GM19468 (cell line): ENCODE results near the gene GNAT1.
"Not testable (repeated sequence)": the region's sequence is repeated elsewhere in the genome, so short reads cannot be mapped to it uniquely, and the experiment has no call there.

Experiments
- ATAC-seq: cut with Tn5 transposase; IDR thresholded peaks from one replicate; pipeline ENCODE4 v1.9.1; 2021; ENCODE audit warnings: mild to moderate bottlenecking, moderate library complexity, moderate number of reproducible peaks; ENCODE audit not compliant: unreplicated experiment; ENCODE audit errors: extremely low read depth

GNAT1 gene

GRCh38 chr3:50217681-50218080 is 26.3 kb downstream of the GNAT1 start:
- ATAC-seq = no peak

DNA sequence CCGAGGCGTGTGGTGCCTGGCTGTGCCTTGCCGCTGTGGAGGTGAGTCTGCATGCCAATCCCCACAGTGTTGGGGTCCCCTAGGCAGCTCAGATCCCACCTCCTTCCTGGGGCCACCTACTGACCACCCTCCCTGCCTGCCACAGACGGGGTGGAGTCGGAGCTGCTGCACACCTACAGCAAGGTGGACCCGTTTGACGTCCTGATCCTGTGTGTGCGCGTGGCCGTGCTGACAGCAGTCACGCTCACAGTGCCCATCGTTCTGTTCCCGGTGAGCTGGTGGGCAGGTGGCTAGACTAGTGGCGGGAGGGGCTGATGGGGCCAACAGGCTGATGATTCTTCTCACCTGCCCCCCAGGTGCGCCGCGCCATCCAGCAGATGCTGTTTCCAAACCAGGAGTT is 27.0 kb downstream of the GNAT1 start:
- no peak for ATAC-seq

DNA sequence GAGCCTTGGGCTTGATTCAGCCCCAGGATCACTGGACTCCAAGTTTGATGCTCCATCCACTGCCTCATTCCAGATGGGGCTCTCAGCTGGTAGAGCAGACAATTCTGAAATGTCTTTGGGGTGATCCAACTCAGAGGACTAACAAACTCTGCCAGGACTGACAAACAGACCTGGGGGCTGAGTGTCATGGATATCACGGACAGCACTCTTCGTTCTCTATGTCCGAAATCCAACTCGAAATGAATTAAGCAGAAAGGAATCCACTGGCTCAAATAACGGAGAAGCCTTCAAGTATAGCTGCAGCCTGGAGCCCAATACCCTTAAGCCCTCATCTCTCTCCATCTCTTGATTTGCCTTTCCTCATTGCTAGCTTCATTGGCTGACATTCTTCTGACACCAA is 27.9 kb downstream of the GNAT1 start:
- ATAC-seq = no peak

- no peak for ATAC-seq
Observed at GRCh38 chr3:50220109-50220508, 28.7 kb downstream of the GNAT1 start.

DNA sequence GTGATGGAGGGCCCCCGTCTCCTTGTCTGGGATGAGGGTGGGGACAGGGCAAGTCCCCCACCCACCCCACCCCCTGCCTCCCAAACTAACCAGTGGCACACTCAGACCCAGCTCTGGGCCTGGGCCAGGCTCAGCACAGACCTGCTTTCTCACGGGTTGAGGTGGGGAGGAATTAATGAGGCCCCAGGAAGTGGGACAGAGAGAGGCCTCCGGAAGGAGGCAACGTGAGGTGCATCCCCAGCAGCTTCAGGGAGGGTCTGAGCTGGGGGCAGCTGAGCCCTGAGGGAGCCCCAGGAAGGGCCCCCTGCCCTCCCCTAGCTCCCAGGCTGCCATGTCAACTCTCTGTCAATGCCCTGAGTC is 29.6 kb downstream of the GNAT1 start:
- ATAC-seq = no peak

DNA sequence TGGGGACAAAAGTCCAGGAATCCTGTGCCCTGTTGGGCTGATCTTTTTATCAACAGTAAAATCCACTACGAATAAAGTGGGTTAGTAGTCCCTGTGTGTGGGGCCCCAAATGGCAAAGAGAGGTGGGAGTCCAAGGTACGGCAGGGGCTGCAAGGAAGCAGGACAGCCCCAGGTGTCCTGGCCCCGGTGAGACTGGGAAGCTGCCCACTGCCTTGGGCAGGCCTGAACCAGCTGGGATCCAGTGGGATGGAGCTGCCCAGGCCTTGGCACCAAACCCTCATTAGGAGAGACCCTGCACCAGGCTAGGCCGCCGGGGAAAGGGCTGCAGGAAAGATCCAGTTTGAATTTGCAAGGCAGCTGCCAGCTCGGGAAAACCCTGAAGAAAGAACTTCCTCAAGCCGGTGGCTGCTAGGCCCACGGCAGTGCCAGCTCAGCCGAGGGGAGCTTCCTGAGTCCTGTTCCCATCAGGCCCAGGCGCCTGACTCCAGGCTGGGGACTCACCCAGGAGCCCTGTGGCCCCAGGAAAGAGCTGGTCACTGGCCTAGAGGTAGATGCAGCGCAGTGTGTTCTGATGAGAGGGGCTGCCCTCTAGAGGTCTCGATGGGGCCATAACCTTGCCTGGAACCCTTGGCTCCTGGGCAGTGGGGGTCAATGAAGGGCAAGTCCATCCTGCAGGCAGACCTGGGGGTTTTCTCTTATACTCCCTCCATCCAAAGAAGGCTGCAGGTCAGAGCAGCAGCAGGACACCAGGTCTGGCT is 30.2 kb downstream of the GNAT1 start:
- ATAC-seq = no peak

GRCh38 chr3:50222169-50222528 is 30.7 kb downstream of the GNAT1 start:
- ATAC-seq = no peak

GRCh38 chr3:50224639-50225038 is 33.2 kb downstream of the GNAT1 start:
- ATAC-seq = no peak

DNA sequence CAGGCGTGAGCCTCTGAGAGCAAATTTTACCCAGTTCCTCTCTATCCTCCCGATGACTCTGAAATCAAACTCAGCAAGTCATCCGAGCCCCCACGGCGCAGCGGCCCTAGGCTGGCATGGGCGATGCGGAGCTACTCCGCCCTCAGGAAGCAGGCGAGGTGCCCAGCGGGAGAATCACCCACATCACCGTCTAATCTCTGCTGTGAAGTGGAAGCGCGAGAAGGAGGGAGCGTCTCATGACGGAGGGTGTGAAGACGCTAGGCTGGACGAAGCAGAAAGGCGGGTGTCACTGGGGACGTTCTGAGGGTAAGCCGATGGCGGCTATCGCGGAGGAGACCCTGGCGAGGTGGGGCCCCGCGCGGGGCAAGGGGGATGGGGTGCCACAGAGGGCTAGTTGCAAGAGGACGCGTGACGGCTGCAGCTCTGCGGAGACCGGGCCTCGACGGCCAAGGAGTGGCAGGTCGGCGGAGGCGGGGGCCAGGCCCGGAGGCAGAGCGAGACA is 35.5 kb downstream of the GNAT1 start:
- ATAC-seq = no peak

DNA sequence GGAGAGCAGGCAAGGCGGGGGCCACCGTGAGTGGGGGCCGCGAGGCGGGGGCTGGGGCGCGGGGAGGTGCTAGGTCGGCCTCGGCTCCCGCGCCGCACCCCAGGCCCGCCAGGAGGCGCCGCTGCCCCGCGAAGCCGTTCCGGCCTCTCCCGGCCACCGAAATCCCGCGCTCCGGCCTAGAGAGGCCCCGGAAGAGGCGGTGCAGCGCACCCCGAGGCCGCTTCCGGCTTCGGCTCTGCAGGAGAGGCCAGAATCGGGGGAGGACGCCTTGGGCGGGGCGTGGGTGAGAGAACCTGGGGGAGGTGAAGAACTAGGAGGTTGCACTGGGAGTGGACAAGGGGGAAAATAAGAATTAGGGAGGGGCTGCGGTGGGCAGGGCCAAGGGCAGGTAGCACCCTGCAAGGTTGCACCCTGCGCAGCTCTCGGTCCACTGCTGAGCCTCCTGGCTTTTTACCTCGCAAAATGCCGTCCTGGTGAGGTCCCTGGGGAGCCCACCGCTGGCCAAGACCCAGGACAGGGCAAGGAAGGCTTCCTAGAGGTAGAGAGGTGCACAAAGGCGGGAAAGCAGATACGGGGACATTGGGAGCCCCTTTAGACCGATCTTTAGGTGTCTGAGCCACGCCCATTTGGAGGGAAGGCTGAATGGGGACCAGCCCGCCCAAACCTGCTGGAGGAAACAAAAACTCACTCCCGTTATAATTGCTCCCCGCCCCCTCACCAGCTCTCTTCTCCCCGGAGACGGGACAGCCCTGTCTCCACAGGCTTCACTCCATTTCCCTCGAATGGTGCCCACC is 36.2 kb downstream of the GNAT1 start:
- ATAC-seq = peak; percentile 90

- ATAC-seq = not testable (repeated sequence)
Observed at GRCh38 chr3:50228184-50228763, 36.9 kb downstream of the GNAT1 start.

GRCh38 chr3:50229490-50229889 is 38.1 kb downstream of the GNAT1 start:
- no peak for ATAC-seq

DNA sequence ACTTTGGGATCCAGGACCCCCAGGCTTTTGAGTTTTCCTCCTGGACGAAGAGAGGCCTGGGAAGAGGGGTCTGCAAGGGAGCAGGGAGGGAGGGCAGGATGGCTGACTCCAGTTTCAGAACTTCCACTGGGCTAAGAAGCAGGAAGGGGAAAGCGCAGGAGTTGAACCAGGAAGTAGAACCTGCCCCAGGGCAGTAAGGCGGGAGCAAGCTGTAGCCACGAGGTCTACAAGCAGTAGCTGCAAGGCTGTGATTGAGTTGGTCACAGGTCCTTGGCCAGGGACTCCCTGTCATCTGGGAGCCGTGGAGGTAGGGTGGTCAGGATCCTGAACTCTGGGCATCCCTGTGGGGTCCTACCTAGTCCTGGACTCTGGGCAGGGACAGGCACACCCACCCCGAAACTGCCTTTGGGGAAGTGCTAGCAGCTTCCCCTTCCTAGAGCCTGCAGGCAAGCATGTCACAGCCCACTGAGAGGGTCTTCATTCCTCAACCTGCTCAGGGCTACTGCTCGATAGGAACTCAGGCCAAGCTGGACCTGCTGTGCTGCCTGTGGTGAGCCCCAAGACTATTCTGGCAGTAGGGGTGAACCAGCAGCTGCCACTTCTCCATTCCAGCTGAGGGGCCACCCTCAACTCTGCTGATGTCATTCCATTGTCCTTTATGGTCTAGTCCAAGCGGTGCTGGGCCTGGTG is 38.8 kb downstream of the GNAT1 start:
- ATAC-seq = no peak

DNA sequence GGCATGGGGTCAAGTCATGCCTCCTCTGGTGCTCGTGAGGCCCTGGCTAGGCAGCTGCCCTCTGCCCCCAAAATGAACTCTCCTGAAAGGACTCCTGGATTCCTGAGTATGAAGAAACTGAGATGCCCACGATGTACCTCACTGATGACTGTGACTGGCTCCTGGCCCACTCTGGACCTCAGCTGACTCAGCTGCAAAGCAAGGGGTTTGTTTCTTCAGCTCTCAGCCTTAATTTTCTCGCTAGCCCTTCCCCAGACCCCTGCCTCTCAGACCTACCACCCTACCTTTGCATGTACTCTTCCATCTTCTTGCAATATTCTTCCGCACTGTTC is 39.4 kb downstream of the GNAT1 start:
- no peak for ATAC-seq

GRCh38 chr3:50231581-50231980 is 40.2 kb downstream of the GNAT1 start:
- no peak for ATAC-seq

DNA sequence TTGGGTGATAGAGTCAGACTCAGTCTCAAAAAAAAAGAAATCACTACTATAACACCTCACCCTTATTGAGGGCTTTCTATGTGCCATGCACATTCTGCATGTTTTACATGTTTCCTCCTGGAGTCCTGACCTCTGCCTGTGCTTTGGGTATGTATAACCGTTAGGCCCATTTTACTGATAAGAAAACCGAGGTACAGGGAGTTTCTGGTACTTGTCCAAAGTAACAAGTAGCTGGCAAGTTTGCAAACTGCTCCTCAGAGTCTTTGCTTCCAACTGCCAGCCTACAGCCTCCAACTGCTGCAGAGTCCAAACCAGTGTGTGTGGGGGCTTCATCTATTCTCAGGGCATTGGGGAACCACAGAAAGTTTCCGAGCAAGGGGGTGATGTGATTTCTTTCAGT is 40.9 kb downstream of the GNAT1 start:
- no peak for ATAC-seq

DNA sequence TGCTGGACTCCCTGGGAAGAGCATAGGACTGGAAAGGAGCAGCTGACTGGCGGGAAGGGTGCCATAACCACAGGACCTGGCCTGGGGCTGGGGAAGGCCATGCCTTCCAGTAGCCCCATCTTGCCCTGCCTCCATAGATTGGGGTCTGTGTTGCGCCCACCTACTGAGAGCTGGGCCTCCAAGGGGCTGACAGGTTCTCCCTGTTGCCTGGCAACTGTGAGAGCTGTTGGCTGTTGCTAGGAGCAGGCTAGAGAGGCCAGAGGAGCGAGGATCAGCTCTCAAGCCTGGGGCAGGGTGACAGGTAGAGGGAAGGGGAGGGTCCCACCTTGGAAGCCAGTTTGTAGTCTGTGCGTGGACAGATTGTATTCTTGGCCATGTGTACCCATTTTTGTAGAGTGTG is 41.8 kb downstream of the GNAT1 start:
- no peak for ATAC-seq

DNA sequence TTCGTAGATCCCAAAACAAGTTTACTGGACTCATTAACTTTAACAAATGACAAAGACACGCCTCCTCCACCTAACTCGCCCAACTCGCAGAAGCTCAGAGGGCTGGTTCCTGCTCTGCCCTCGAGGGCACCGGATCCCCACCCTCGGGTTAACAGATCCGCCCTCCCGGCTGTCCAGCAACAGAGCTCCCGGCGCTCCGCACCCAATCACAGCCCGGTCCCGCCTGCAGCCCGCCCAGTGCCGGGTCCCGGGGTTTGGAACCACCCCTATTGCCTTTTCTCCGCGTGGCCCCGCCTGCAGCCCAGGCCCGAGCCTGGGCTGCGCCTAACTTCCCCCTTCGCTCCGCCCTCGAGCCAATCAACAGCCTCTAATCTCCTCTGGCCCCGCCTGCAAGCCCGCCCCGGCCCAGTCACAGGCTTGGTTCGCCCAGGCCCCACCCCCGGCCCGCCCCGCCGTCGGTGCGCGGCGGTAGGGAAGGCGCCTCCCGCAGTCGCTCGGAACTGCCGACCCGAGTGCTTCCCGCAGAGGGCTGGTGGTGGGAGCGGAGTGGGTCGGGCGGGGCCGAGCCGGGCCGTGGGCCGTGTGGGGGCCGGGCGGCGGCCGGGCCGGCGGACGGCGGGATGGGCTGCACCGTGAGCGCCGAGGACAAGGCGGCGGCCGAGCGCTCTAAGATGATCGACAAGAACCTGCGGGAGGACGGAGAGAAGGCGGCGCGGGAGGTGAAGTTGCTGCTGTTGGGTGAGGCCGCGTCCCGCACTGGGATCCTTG is 44.5 kb downstream of the GNAT1 start, which contains the start of gene GNAI2:
Gene GNAI2, plus strand, starts transcription at position 489 of the 768 bp plus-strand sequence. Its CDS starts 132 bp downstream, at position 621.
- ATAC-seq = peak; percentile 81

GRCh38 chr3:50236484-50237132 is 45.2 kb downstream of the GNAT1 start:
- no peak for ATAC-seq
